ENCODE data around the gene TCF7L2.
A peak's percentile ranks its signal among the peaks of the same experiment; 100 is the strongest.

TCF7L2 gene

DNA sequence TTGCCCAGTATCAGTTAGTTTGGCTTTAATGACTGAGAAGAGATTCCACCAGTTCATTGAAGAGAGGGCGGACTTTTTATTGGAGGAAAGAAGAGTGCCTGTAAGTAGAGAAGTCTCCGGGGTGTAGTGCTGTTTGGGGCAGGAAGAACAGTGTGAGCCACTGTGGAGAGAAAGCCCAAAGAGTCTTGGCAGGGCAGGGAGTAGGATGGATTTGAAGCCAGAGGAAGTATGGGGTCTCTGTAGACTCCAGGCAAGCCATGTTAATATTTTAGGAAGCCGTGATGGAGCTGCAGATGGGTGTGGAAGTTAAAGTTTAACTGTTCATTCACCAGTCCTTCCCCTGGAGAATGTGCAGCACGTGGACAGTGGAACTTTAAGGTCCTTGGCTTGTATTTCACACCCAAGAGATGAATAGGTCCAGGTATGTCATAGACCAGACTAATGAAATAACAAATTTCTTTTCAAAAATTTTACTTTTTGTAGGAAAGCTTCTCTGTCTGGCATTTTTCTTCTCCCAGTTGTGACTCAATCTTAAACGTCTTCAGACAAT lies 54.1 kb downstream of the TCF7L2 start:
- TF ChIP-seq, protein P1, sequence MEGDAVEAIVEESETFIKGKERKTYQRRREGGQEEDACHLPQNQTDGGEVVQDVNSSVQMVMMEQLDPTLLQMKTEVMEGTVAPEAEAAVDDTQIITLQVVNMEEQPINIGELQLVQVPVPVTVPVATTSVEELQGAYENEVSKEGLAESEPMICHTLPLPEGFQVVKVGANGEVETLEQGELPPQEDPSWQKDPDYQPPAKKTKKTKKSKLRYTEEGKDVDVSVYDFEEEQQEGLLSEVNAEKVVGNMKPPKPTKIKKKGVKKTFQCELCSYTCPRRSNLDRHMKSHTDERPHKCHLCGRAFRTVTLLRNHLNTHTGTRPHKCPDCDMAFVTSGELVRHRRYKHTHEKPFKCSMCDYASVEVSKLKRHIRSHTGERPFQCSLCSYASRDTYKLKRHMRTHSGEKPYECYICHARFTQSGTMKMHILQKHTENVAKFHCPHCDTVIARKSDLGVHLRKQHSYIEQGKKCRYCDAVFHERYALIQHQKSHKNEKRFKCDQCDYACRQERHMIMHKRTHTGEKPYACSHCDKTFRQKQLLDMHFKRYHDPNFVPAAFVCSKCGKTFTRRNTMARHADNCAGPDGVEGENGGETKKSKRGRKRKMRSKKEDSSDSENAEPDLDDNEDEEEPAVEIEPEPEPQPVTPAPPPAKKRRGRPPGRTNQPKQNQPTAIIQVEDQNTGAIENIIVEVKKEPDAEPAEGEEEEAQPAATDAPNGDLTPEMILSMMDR (IDR thresholded peaks at IDR 0.05; ENCODE audit: extremely low read depth, insufficient read depth, missing control alignments): no peak
- DNase-seq (ENCODE audit: low spot score): no peak
- in situ Hi-C loops (cut with MboI; ENCODE audit: low pct_unique_long_range_greater_than_20kb, low sequenced_read_pairs, unreplicated experiment): no loop called here

GRCh38 chr10:113005380-113005779 lies 55.3 kb downstream of the TCF7L2 start:
- TF ChIP-seq, protein P1 (IDR thresholded peaks at IDR 0.05; ENCODE audit: extremely low read depth, insufficient read depth, missing control alignments): no peak
- in situ Hi-C loops (cut with MboI; ENCODE audit: low pct_unique_long_range_greater_than_20kb, low sequenced_read_pairs, unreplicated experiment): no loop called here
- DNase-seq (ENCODE audit: low spot score): no peak

- in situ Hi-C loops (cut with MboI; ENCODE audit: low pct_unique_long_range_greater_than_20kb, low sequenced_read_pairs, unreplicated experiment): no loop called here
- DNase-seq (ENCODE audit: low spot score): no peak
- TF ChIP-seq, protein P1 (IDR thresholded peaks at IDR 0.05; ENCODE audit: extremely low read depth, insufficient read depth, missing control alignments): no peak
Observed at GRCh38 chr10:113006656-113007342, 56.8 kb downstream of the TCF7L2 start.

DNA sequence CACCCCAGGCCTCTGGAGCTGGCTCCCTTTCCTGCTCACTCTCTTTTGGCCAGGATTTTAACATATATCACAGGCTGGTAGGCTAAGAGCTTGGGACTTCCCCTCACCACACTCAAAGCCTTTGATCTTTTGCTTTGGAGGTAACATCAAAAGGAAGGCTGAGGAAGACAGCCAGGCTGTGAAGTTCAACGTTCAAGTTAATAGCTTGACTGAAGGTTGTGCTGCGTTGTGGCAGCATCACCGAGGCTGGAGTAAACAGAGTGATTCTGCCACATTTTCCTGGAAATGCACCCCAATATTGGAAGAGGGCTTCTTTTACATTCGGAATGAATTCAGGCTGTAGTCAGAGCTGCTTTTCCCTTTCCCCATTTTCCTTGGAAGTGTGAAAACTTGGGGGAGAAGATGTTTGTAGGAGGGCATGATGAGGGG lies 57.3 kb downstream of the TCF7L2 start:
- TF ChIP-seq, protein P1 (IDR thresholded peaks at IDR 0.05; ENCODE audit: extremely low read depth, insufficient read depth, missing control alignments): no peak
- in situ Hi-C loops (cut with MboI; ENCODE audit: low pct_unique_long_range_greater_than_20kb, low sequenced_read_pairs, unreplicated experiment): no loop called here
- peak; percentile 31 for DNase-seq (ENCODE audit: low spot score)

DNA sequence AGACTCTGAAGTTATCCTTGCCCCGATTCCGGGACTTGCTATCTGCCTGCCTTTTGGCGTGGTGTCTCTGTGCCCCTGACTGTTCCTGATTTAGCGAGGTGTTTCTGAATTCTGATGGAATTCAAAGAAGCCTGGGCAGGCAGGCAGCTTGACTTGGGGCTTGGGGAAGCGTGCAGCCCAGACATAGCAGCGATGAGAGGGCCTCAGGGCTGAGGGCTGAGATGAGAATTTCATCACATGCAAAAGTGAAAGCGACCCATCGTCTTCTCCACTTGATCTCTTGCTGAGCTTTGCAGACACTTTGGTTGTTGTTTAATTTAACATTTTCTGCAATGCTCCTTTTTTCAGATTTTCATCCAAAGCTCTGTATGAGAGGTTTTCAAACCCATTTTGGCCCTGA lies 57.8 kb downstream of the TCF7L2 start:
- in situ Hi-C loops (cut with MboI; ENCODE audit: low pct_unique_long_range_greater_than_20kb, low sequenced_read_pairs, unreplicated experiment): no loop called here
- TF ChIP-seq, protein P1 (IDR thresholded peaks at IDR 0.05; ENCODE audit: extremely low read depth, insufficient read depth, missing control alignments): no peak
- no peak for DNase-seq (ENCODE audit: low spot score)

GRCh38 chr10:113011592-113012374 lies 61.7 kb downstream of the TCF7L2 start:
- TF ChIP-seq, protein P1 (IDR thresholded peaks at IDR 0.05; ENCODE audit: extremely low read depth, insufficient read depth, missing control alignments): no peak
- in situ Hi-C loops (cut with MboI; ENCODE audit: low pct_unique_long_range_greater_than_20kb, low sequenced_read_pairs, unreplicated experiment): no loop called here
- DNase-seq (ENCODE audit: low spot score): no peak

Measured in GM13977 (cell line).